Thoracic aorta (tissue), 2 donors: ENCODE results near the gene CCER1. TPM values are rescaled to one million over a fixed set of nuclear protein-coding genes. Genes with fewer than 3 reads are reported as not detected.

Experiments used
- ATAC-seq: fragments of 150-250 bp; one replicate; pipeline ENCODE4 v1.8.0; 2017; ENCODE audit warnings: low read depth; ENCODE audit not compliant: insufficient number of reproducible peaks, low FRiP score
- DNase-seq: peaks from one replicate; pipeline ENCODE4 v3.0.0-alpha.2; 2020; ENCODE audit warnings: low spot score
- H3K27ac ChIP-seq, 2 donors: fragments of 200-600 bp; sonication (generic); 1 replicate in 1 of 2; 2 replicates in 1 of 2; pipeline ENCODE4 v1.5.1; 2016; ENCODE audit warnings: mild to moderate bottlenecking in 2 of 2, moderate library complexity in 2 of 2
- H3K27me3 ChIP-seq: fragments of 200-600 bp; sonication (generic); replicated peaks from 2 replicates; pipeline ENCODE4 v1.6.0; 2016; ENCODE audit warnings: mild to moderate bottlenecking; ENCODE audit not compliant: insufficient read depth
- H3K36me3 ChIP-seq: fragments of 200-600 bp; sonication (generic); one replicate; pipeline ENCODE4 v1.5.1; 2016
- H3K4me1 ChIP-seq, 2 donors: fragments of 200-600 bp; sonication (generic); 1 replicate in 1 of 2; 2 replicates in 1 of 2; pipeline versions ENCODE4 v1.5.1 to v1.6.0; 2016; ENCODE audit warnings: low read depth in 2 of 2, mild to moderate bottlenecking in 1 of 2; ENCODE audit not compliant: control insufficient read depth in 1 of 2
- H3K4me3 ChIP-seq: fragments of 200-600 bp; sonication (generic); 2 replicates; pipeline ENCODE4 v1.5.1; 2016; ENCODE audit warnings: mild to moderate bottlenecking
- H3K9me3 ChIP-seq: fragments of 200-600 bp; sonication (generic); 2 replicates; pipeline ENCODE4 v1.5.1; 2016
- total RNA-seq, 2 donors: library from RNA; depleted of rRNA; stranded (reverse); fragments of >200 nt; gene quantifications; one replicate each; pipeline versions ENCODE4 v1.1.0 to v1.2.3, GENCODE V29; 2016
- TF ChIP-seq, protein P1 (sequence below): fragments of 200-600 bp; sonication (generic); IDR thresholded peaks from one replicate; pipeline ENCODE4 v1.5.1; 2019; ENCODE audit warnings: antibody characterized with exemption

The CCER1 gene
- total RNA-seq, 2 donors from 2014 or later: not detected

DNA sequence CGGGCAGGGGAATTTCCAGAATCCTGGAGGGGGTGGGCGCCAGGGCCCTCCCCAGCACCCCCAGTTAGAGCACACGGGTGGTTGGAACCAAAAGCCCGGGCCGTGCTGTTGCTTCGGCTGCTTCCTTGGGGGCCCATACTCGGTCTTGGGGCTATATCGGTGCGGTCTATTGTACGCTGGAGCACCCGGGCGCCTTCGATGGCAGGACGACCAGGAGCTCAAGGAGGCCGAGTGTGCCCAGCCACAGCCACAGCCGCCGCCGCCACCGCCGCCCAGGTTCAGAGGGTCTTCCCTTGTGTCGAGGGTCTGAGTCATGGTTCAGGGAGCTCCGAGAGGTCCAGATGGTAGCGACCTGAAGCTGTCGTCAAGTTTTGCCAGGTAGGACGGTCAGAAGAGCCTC is 548 bp downstream of the CCER1 start:
- Histone ChIP-seq H3K27me3 (no peaks in the 10 kb centered on the region), H3K4me1 (no peaks in the 10 kb centered on the region), H3K27ac (no peak overlapping the region), H3K4me3 (no peak overlapping the region), H3K9me3 (no peaks in the 10 kb centered on the region), H3K36me3 (no peaks in the 10 kb centered on the region)
- DNase-seq (no peak), ATAC-seq (no peak)
- TF ChIP-seq, protein P1, sequence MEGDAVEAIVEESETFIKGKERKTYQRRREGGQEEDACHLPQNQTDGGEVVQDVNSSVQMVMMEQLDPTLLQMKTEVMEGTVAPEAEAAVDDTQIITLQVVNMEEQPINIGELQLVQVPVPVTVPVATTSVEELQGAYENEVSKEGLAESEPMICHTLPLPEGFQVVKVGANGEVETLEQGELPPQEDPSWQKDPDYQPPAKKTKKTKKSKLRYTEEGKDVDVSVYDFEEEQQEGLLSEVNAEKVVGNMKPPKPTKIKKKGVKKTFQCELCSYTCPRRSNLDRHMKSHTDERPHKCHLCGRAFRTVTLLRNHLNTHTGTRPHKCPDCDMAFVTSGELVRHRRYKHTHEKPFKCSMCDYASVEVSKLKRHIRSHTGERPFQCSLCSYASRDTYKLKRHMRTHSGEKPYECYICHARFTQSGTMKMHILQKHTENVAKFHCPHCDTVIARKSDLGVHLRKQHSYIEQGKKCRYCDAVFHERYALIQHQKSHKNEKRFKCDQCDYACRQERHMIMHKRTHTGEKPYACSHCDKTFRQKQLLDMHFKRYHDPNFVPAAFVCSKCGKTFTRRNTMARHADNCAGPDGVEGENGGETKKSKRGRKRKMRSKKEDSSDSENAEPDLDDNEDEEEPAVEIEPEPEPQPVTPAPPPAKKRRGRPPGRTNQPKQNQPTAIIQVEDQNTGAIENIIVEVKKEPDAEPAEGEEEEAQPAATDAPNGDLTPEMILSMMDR: no peak

DNA sequence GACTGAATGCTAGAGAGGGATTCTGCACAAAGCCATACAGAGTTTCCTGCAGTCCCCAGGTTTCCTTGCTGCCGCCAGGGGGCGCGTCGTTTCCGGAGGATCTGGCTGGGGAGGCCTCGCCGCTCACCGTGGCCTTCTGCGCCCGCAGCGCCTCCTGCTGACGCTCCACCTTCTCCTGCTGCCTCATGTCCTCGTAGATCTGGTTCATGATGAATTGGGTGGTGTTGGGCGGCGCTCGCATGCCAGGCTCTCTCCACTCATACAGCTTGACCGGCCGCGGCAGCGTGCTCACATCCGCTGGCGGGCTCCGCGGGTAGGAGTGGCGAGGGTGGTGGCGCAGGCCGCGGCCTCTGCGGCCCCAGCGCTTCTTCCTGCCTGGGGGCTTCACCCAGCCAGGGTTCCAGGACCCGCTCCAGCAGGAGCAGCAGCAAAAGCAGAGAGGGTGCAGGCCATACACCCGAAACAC is 987 bp downstream of the CCER1 start:
- Histone ChIP-seq H3K4me1 (no peaks in the 10 kb centered on the region), H3K27ac (no peak overlapping the region), H3K4me3 (no peak overlapping the region), H3K36me3 (no peaks in the 10 kb centered on the region), H3K27me3 (no peaks in the 10 kb centered on the region), H3K9me3 (no peaks in the 10 kb centered on the region)
- ATAC-seq: no peak
- TF ChIP-seq, protein P1: no peak
- DNase-seq: no peak

DNA sequence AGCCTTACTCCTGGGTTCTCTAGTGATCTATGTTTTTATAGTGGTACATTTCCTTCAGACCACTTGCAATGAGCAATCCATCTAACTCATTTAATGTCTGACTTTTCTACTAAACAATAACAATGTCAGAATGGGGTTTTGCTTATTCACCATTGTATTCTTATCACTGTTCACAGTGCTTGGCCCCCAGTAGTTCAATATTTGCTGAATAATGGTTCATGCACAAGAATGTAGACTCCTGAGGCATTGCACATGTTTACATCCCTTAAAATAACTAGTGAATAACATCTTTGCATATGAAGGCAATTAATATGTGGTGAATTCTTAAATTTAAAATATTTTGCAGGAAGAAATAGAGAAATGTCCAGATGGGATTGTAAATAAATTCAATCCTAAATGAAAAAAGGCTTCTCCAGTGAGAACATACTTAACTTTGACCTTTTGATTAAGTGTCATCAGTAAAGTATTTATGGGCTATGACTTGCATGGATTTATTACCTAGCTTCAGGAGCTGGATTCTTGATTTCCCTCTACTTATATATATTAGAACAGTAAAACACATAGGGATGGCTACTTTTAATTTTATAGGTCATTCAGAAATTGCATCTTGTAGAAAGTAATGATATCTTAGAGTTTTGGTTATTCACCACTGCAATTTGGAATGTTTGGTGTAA is 3.4 kb downstream of the CCER1 start:
- no peak overlapping the region for H3K27ac ChIP-seq
- H3K27me3 ChIP-seq: no peaks in the 10 kb centered on the region
- ATAC-seq (no peak), DNase-seq (no peak)
- TF ChIP-seq, protein P1: no peak
- no peaks in the 10 kb centered on the region for H3K36me3 ChIP-seq
- H3K4me1 ChIP-seq: no peaks in the 10 kb centered on the region
- H3K9me3 ChIP-seq: no peaks in the 10 kb centered on the region
- H3K4me3 ChIP-seq: no peak overlapping the region

DNA sequence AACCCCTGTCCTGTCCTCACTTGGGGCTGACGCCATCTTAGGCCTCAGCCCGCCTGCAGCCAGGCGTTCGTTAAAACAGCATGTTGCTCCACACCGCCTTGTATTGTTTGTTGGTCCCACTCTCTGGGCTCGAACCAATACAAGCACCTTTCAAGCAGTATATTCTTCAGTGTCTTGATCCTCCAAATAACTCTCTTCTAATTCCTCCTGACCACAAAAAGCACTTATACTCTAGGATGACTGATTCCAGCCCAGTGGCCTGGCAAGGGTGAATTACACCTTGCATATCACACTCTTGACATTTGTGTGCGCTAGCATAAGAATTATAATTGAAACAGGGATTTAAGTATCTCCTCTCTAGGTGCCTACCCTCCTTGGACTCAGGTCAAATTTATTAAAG is 7.1 kb downstream of the CCER1 start:
- H3K4me3 ChIP-seq: no peak overlapping the region
- no peak for ATAC-seq

GRCh38 chr12:90945070-90945649 is 9.8 kb downstream of the CCER1 start:
- no peak for ATAC-seq
- Histone ChIP-seq H3K27me3 (no peaks in the 10 kb centered on the region), H3K27ac (no peak overlapping the region), H3K36me3 (no peaks in the 10 kb centered on the region), H3K4me3 (no peak overlapping the region), H3K4me1 (no peaks in the 10 kb centered on the region), H3K9me3 (no peaks in the 10 kb centered on the region)
- no peak for DNase-seq
- TF ChIP-seq, protein P1: no peak

More for the DNA sequence above, 7.1 kb downstream of the CCER1 start:
- Histone ChIP-seq H3K36me3 (no peaks in the 10 kb centered on the region), H3K27me3 (no peaks in the 10 kb centered on the region), H3K4me1 (no peaks in the 10 kb centered on the region), H3K9me3 (no peaks in the 10 kb centered on the region), H3K27ac (no peak overlapping the region)
- no peak for DNase-seq
- TF ChIP-seq, protein P1: no peak
